ENCODE results near the gene RFTN1.

RFTN1 gene

DNA sequence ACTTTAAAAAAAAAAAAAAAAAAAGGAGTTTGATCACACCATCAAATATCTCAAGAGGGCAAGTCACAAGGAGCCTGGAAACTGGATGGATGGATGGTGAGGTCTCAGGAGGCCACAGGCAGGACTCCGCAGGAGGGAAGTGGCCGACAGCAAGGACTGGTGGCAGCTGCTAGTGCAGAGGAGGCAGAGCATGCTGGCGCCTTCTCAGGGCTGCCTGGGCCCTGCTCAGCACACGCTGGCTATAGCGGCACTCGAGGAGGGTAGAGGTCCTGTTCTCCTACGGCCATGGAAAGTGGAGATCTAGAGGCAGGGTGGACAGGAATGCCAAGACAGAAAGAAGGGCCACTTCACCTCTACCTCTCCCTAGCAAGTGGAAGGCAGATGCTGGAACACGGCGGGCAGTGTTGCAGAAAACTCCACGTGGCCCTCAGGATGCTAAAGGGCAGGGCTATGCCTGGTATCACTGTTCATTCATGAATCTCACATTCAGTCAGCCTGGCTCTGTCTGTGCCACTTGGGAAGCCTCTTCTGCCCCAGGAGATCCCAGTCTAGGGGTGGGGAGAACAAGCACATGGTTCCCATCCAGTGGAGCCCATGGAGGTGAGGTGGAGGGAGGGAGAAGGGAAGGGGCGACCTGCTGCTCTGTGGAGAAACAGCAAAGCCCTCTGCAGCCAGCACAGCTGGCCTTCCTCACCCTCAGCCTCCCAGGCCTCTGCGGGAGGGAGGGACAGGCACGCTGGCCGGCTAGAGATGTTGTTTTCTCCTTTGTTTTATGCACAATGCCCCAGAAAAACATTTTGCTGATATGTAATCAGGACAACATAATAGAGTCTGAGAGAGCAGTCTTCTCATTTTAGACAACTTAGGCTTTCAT lies 177.5 kb downstream of the RFTN1 start:
- H3K27me3 Mint-ChIP-seq, result no peaks in the 10 kb centered on the region
- H3K9me3 Mint-ChIP-seq, result peaks cover 4 to 7% of the 10 kb centered on the region in 2 donors
- ATAC-seq (replicated peaks) (no peak), DNase-seq (no peak)
- peak overlapping the region; percentile 76 to 87 for H3K27ac Mint-ChIP-seq
- peaks cover 41 to 60% of the 10 kb centered on the region in 2 donors for H3K4me1 Mint-ChIP-seq (ENCODE audit: low read depth in 2 of 2)
- H3K36me3 Mint-ChIP-seq (ENCODE audit: insufficient read depth), result peaks cover 34% of the 10 kb centered on the region
- no peak overlapping the region for H3K4me3 Mint-ChIP-seq

GRCh38 chr3:16335333-16335732 lies 178.2 kb downstream of the RFTN1 start:
- H3K4me1 Mint-ChIP-seq (ENCODE audit: low read depth in 2 of 2), result peaks cover 41 to 54% of the 10 kb centered on the region in 2 donors
- DNase-seq (no peak), ATAC-seq (replicated peaks) (no peak)
- peaks cover 4 to 7% of the 10 kb centered on the region in 2 donors for H3K9me3 Mint-ChIP-seq
- peak overlapping the region; percentile 76 to 87 for H3K27ac Mint-ChIP-seq
- H3K36me3 Mint-ChIP-seq (ENCODE audit: insufficient read depth), result peaks cover 37% of the 10 kb centered on the region
- H3K27me3 Mint-ChIP-seq, result no peaks in the 10 kb centered on the region
- H3K4me3 Mint-ChIP-seq, result no peak overlapping the region

- ATAC-seq (replicated peaks), result no peak
- H3K36me3 Mint-ChIP-seq (ENCODE audit: insufficient read depth), result peaks cover 41% of the 10 kb centered on the region
- peaks cover 38 to 50% of the 10 kb centered on the region in 2 donors for H3K4me1 Mint-ChIP-seq (ENCODE audit: low read depth in 2 of 2)
- peak overlapping the region; percentile 35 to 87 for H3K27ac Mint-ChIP-seq
- H3K9me3 Mint-ChIP-seq, result peaks cover 4 to 7% of the 10 kb centered on the region in 2 donors
- DNase-seq, result no peak
- no peak overlapping the region for H3K4me3 Mint-ChIP-seq
- no peaks in the 10 kb centered on the region for H3K27me3 Mint-ChIP-seq
These were observed 178.6 kb downstream of the RFTN1 start for GRCh38 chr3:16334909-16335308.

DNA sequence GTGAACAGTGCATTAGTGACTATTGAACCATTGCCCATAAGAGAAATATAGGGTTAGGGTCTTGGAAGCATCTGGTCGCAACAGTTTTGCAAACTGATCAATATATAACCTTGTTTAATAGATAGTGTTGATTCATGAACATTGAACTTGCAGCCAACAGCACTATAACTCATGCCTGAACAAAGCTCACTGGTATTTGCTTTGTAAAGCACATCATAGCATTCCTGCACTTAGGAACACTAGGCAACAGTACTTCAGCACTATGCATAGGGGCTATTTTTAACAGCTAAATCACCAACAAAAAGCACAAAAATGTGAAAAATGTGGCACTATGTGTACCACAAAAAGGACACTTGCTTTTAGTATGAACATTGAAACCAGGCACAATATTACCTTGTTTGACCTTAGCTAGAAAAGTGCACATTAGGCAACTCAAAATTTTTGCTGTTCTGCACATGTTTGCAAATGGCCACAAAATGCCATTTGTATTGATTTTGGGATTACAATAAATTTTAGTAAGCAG lies 180.5 kb downstream of the RFTN1 start:
- DNase-seq (no peak), ATAC-seq (replicated peaks) (no peak)
- Mint-ChIP-seq H3K27ac (peak overlapping the region in 1 of 2 donors; percentile 82), H3K27me3 (no peaks in the 10 kb centered on the region), H3K4me3 (no peak overlapping the region), H3K4me1 (ENCODE audit: low read depth in 2 of 2) (peaks cover 21 to 34% of the 10 kb centered on the region in 2 donors), H3K36me3 (ENCODE audit: insufficient read depth) (peaks cover 38% of the 10 kb centered on the region), H3K9me3 (peaks cover 4 to 7% of the 10 kb centered on the region in 2 donors)

DNA sequence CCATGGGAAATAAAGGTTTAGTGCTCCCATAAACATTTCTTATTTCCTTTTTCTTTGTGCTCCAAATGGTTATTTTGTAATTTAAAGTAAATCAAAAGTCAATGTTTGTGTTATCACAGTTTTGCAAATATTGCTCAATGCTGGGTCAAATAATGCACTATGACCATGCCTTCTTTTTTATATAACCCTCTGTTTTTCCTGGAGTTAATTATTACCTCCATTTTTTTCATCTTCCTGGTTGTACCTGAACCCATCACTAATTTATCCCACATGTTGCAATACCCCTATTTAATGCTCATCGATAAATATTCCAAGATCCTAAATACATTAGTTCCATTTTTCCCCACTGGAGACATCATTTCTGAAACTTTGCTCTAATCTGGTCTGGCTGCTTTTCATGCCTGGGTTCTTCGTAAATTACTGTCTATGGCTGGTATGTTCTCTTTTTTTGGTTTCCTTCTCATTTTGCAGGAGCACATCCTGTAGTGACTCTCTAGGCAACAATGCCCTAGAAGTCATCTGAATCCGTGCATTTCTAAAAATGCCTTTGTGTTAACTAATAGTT lies 182.1 kb downstream of the RFTN1 start:
- H3K4me3 Mint-ChIP-seq, result no peak overlapping the region
- H3K4me1 Mint-ChIP-seq (ENCODE audit: low read depth in 2 of 2), result peaks cover 16 to 25% of the 10 kb centered on the region in 2 donors

GRCh38 chr3:16330351-16330750 lies 183.1 kb downstream of the RFTN1 start:
- H3K27ac Mint-ChIP-seq, result peak overlapping the region in 1 of 2 donors; percentile 28
- H3K36me3 Mint-ChIP-seq (ENCODE audit: insufficient read depth), result peaks cover 49% of the 10 kb centered on the region
- no peaks in the 10 kb centered on the region for H3K27me3 Mint-ChIP-seq
- peaks cover 18 to 20% of the 10 kb centered on the region in 2 donors for H3K4me1 Mint-ChIP-seq (ENCODE audit: low read depth in 2 of 2)
- ATAC-seq (replicated peaks) (no peak), DNase-seq (no peak)
- H3K9me3 Mint-ChIP-seq, result peaks cover 4 to 7% of the 10 kb centered on the region in 2 donors
- H3K4me3 Mint-ChIP-seq, result no peak overlapping the region

More for the DNA sequence above, 182.1 kb downstream of the RFTN1 start:
- Mint-ChIP-seq H3K27ac (peak overlapping the region in 1 of 2 donors; percentile 28), H3K27me3 (no peaks in the 10 kb centered on the region), H3K36me3 (ENCODE audit: insufficient read depth) (peaks cover 45% of the 10 kb centered on the region), H3K9me3 (peaks cover 4 to 7% of the 10 kb centered on the region in 2 donors)
- no peak for DNase-seq
- no peak for ATAC-seq (replicated peaks)

DNA sequence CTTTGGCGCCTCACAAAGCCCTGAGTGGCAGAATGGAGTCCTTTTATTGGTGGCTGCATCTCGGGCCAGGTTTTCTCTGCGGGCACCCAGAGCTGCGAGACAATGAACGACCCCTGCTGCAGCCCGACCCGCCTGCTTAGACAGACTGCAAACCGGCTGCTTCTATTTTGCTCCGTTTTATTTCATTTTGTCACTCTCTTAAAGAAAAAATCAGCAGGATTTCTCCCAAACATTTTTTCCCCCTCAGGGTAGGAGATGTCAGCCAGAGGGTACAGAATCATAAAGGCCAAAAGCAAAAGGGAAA lies 183.7 kb downstream of the RFTN1 start:
- Mint-ChIP-seq H3K4me3 (no peak overlapping the region), H3K27me3 (no peaks in the 10 kb centered on the region), H3K36me3 (ENCODE audit: insufficient read depth) (peaks cover 49% of the 10 kb centered on the region), H3K27ac (peak overlapping the region in 1 of 2 donors; percentile 28), H3K4me1 (ENCODE audit: low read depth in 2 of 2) (peaks cover 13 to 18% of the 10 kb centered on the region in 2 donors), H3K9me3 (peaks cover 4 to 7% of the 10 kb centered on the region in 2 donors)
- DNase-seq (no peak), ATAC-seq (replicated peaks) (no peak)

DNA sequence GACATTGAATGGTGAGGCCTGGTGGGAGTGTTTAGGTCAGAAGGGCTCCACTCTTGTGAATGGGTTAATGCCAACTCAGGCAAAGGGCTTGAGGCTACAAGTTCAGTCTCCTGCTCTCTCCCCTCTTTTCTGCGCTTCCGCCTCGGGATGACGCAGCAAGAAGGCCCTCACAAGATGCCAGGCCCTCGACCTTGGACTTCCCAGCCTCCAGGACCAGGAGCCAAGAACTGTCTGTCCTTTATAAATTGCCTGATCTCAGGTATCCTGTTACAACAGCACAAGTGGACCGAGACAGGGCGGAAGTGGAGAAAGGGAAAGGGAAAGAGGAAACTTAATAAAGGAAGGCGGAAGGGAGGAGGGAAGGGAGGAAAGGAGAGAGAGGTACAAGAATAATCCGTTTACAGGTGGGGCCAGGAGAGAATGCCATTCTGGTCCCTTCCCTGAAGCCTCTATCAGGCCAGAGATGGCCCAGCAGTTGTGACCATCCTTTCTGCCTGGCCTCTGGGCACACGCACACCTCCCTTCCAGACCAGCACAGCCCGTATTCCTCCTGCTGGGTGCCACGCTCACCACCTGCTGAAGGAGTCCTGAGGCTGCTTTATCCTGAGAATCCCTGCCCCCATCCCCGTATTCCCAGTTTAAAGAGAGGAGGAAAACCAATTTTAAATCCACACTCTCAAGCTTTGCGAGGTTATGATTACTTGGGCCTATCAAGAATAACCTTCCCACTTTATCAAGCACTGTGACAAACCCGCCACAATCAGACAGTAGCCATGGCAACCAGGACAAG lies 184.3 kb downstream of the RFTN1 start:
- Mint-ChIP-seq H3K9me3 (peaks cover 3 to 7% of the 10 kb centered on the region in 2 donors), H3K4me3 (no peak overlapping the region), H3K27me3 (no peaks in the 10 kb centered on the region), H3K36me3 (ENCODE audit: insufficient read depth) (peaks cover 50% of the 10 kb centered on the region), H3K4me1 (ENCODE audit: low read depth in 2 of 2) (peaks cover 11 to 12% of the 10 kb centered on the region in 2 donors), H3K27ac (peak overlapping the region in 1 of 2 donors; percentile 69)
- ATAC-seq (replicated peaks) (no peak), DNase-seq (no peak)

DNA sequence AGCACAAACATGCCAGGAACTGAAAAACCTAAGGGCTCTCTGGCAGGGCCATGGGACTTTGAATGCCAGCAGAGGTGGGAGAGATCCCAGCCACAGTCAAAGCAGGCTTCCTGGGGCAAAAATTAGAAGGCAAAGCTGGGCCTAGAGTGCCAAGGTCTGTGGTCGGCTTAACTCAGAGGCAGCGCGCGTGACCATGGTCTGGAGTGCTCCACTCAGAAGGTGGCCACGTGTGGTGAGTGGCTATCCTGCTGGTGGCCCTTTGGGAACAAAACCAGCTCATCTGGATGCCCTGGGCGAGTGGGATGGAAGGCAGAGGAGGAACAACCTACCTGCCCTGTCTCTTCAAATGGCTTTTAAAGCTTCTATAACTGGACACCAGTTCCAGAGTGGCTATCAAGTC lies 185.4 kb downstream of the RFTN1 start:
- no peak for DNase-seq
- ATAC-seq (replicated peaks), result no peak
- Mint-ChIP-seq H3K27me3 (no peaks in the 10 kb centered on the region), H3K4me3 (no peak overlapping the region), H3K36me3 (ENCODE audit: insufficient read depth) (peaks cover 49% of the 10 kb centered on the region), H3K9me3 (peaks cover 3 to 7% of the 10 kb centered on the region in 2 donors), H3K4me1 (ENCODE audit: low read depth in 2 of 2) (peaks cover 3 to 11% of the 10 kb centered on the region in 2 donors), H3K27ac (peak overlapping the region in 1 of 2 donors; percentile 38)

DNA sequence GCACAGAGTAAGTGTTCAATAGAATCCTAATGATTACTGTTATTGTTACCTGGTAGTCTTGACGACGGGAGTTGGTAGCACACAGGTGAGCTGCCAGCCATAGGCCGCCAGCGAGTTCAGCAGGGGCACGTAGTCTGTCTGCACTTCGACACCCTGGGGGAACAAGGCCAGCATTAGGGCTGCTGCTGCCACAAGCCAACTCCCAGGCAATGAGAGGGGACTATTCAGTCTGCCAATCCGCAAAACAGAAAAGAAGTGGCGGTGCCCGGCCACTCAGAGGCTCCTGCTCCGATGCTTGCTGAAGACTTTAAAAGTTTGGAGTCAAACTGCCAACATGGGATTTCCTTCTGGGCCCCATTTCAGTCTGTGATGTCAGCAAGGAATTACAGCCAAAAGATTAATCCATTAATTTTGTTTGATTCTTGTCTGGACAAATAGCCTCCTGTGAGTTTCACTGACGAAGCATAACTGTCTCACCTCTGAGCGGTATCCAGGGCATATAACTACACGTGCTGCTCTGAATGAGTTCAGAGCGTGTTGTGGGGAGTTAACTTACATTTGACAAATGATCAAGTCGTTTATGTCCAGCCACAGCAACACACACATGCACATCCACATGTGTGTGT lies 186.7 kb downstream of the RFTN1 start:
- Mint-ChIP-seq H3K36me3 (ENCODE audit: insufficient read depth) (peaks cover 59% of the 10 kb centered on the region), H3K4me3 (no peak overlapping the region), H3K27ac (peak overlapping the region; percentile 10 to 63), H3K9me3 (peaks cover 3 to 7% of the 10 kb centered on the region in 2 donors), H3K27me3 (no peaks in the 10 kb centered on the region), H3K4me1 (ENCODE audit: low read depth in 2 of 2) (peaks cover 4 to 6% of the 10 kb centered on the region in 2 donors)
- DNase-seq, result no peak
- no peak for ATAC-seq (replicated peaks)

DNA sequence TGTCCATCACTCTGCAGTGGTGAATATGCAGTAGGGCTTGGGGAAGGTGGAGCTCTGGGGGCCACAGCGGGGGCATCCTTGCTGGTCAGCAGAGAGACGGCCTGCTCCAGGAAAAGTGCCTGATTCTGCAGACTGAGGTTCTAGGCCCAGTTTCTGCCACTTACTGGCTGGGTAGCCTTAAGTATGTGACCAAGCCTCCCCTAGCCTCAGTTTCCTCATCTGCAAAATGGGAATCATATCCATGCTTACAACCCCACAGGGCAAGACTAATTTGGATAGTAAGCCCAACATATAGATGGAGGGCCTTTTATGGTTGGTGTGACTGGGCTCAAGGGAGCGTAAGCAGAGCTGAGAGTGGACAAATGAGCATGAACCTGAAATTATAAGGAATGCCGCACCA lies 187.6 kb downstream of the RFTN1 start:
- ATAC-seq (replicated peaks) (no peak), DNase-seq (no peak)
- Mint-ChIP-seq H3K27me3 (no peaks in the 10 kb centered on the region), H3K27ac (peak overlapping the region; percentile 10 to 63), H3K36me3 (ENCODE audit: insufficient read depth) (peaks cover 62% of the 10 kb centered on the region), H3K9me3 (no peaks in the 10 kb centered on the region), H3K4me1 (ENCODE audit: low read depth in 2 of 2) (peaks cover 8 to 13% of the 10 kb centered on the region in 2 donors), H3K4me3 (no peak overlapping the region)

GRCh38 chr3:16323737-16324136 lies 189.8 kb downstream of the RFTN1 start:
- H3K27me3 Mint-ChIP-seq, result no peaks in the 10 kb centered on the region
- peaks cover 71% of the 10 kb centered on the region for H3K36me3 Mint-ChIP-seq (ENCODE audit: insufficient read depth)
- no peaks in the 10 kb centered on the region for H3K9me3 Mint-ChIP-seq
- peak overlapping the region in 1 of 2 donors; percentile 91 for H3K27ac Mint-ChIP-seq
- H3K4me3 Mint-ChIP-seq, result no peak overlapping the region
- peaks cover 20 to 24% of the 10 kb centered on the region in 2 donors for H3K4me1 Mint-ChIP-seq (ENCODE audit: low read depth in 2 of 2)
- DNase-seq (no peak), ATAC-seq (replicated peaks) (no peak)

- Mint-ChIP-seq H3K27ac (peak overlapping the region; percentile 52 to 91), H3K36me3 (ENCODE audit: insufficient read depth) (peaks cover 70% of the 10 kb centered on the region), H3K27me3 (no peaks in the 10 kb centered on the region)
These were observed 191.3 kb downstream of the RFTN1 start for GRCh38 chr3:16322189-16322588.

More at GRCh38 chr3:16322189-16322588, 191.3 kb downstream of the RFTN1 start:
- no peak overlapping the region for H3K4me3 Mint-ChIP-seq
- H3K9me3 Mint-ChIP-seq, result no peaks in the 10 kb centered on the region
- ATAC-seq (replicated peaks) (no peak), DNase-seq (no peak)
- H3K4me1 Mint-ChIP-seq (ENCODE audit: low read depth in 2 of 2), result peaks cover 25 to 31% of the 10 kb centered on the region in 2 donors
